Central memory CD4-positive, alpha-beta T cell (primary cell): ENCODE data around the gene ZDHHC6.
"Not testable (repeated sequence)": the region's sequence is repeated elsewhere in the genome, so short reads cannot be mapped to it uniquely, and the experiment has no call there.

Source experiments
- DNase-seq: peaks from one replicate; pipeline ENCODE4 v3.0.0; 2022

The ZDHHC6 gene

GRCh38 chr10:112442063-112442462 is 4.7 kb downstream of the ZDHHC6 start:
- no peak for DNase-seq

- DNase-seq: no peak
Observed at GRCh38 chr10:112441520-112441919, 5.2 kb downstream of the ZDHHC6 start.

DNA sequence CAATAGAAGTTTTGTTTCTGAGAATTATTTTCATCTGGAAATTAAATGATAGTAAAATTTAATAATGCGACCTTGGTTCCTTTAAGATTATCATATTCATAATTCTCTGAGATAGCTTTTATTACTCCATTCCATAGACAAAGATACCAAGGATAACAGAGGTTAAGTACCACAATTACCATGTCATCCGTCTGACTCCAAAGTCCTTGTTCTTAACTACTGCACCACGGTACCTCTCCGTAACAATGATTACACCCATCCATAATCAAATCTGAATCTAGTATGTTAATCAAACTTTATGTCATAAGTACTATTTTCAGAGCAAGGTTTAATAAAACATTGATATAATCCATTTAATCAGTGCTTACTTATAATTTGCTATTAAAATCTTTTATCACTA is 8.4 kb downstream of the ZDHHC6 start:
- DNase-seq: no peak

- DNase-seq: no peak
Observed at GRCh38 chr10:112434988-112435619, 11.6 kb downstream of the ZDHHC6 start.

GRCh38 chr10:112433136-112433535 is 13.6 kb downstream of the ZDHHC6 start:
- no peak for DNase-seq

DNA sequence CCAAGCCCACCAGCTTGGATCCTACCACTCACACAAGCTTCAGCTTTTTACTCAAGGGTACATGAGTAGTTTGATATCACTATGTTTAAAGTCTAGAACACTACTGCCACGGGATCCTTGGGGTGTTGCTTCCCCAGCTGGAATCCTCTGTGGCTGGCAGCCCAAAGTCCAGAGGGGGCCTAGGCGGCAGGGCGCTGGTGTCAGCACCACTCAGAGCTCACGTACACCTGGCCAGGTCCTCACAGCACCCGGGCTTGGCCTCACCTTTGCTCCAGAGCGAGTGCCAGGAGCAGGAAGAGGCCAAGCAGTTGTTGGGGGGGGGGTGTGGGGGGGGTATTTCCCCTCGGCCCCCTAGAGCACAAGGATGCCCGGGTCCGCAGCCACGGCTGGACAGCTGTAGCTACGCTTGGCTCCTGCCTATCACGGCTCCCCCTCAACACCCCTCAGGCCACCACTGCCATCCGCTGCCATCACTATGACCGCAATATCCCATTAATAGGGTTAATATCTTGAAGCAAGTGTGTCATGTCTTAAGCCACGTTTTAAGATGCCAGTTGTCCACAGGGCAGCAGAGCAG is 17.0 kb downstream of the ZDHHC6 start:
- no peak for DNase-seq

DNA sequence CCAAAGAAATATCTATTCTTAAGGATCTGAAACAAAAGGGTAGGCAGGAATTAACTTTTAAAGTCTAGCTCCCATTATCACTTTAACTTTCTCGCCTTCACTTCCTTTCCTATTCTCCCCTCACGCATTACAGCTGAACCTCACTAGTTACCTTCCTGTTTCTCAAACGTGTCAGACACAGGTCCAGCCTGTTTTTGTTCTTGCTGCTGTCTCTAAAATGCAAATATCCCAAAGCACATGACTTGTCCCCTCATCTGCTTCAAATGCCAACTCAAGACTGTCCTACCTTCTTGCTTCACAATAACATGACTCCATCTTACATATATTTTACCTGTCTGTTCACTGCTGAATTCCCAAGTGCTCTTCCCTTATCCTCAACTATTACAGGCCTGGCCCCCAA is 17.6 kb downstream of the ZDHHC6 start:
- DNase-seq: no peak

DNA sequence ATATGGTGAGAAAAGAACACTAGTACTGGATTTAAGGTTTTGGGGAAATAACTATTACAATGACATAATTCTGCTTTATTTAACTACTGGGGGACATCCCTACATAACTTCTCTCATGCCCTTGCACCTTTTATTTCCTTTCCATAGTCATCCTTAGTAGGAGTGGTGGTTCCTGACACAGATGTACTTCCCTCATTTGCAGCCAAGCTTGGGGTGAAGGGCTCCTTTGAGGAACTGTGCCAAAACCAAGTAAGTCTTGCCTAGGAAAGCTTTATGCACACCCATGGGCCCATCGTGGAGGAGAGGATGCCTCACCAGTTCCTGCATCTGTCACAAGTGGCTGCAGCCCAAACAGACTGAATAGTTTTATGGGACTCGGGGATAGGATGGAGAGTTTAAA is 20.6 kb downstream of the ZDHHC6 start:
- no peak for DNase-seq

GRCh38 chr10:112424651-112425050 is 22.1 kb downstream of the ZDHHC6 start:
- no peak for DNase-seq

DNA sequence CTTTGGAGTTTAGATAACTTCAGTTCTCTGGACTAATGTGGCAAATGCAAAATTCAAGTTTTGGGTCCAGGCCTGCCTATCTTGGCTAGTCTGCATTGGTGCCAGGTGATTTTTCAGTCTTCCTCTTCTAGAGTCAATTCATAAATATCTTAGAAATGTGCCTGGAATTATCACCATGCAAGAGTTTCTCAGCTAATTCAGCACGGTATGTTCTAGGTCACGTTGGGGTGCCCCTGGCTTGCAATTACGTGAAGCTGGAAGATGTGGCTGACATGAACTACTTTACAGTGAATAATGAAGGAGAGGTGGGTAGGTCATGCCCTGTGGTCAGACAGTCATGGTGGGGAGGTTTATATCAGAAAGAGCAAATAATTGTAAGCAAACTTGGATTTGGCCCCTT is 25.0 kb downstream of the ZDHHC6 start:
- no peak for DNase-seq

DNA sequence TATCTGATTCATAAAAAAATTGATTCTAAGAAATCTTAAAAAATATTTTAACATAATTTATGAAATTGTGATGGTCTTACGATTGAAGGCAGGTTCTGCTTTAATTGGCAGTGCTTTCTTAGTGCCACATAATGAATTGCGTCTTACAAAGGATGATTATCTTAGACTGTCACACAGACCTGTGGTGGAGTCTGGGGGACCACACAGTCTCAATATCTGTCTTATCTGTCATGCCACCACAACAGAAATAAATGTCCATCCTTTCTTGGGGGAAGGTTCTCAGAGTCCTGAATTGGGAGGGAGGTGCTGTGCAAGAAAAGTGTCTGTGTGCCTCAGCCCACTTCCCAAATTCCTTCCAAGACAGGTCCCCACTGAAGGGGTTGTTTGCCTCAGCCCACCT is 34.0 kb downstream of the ZDHHC6 start:
- no peak for DNase-seq

DNA sequence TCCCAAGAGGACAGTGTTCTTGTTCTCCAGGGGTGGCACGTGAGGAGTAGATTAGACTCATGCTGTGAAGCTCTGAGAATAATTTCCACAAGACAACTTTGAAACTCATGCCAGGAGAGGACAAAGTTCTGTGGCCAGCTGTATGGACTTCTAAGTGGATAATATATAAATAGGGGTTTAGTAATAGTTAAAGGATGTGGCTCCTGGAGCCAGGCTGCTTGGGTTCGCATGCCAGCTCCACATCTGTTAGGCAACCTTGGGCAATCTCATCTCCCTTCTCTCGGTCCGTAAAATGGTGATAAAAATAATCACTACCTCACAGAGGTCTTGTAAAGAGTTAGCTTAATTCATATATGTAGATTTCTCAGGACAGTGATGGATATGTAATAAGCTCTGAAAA is 37.0 kb downstream of the ZDHHC6 start:
- DNase-seq: no peak

DNA sequence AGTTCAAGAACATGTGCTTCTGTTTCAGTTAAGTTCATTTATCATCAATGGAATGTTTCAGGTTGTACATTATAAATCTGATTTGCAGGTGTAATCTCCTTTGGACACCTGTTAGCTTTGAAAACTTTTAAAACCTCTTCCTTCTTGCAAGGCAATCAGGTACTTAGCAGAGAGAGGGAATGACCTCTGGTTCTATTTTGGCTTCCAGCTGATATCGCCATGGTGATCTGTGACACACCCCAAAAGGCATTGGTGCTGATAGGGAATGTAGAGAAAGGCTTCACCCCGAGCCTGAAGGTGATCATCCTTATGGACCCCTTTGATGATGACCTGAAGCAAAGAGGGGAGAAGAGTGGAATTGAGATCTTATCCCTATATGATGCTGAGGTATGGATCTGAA is 37.4 kb downstream of the ZDHHC6 start:
- DNase-seq: no peak

GRCh38 chr10:112407696-112408095 is 39.0 kb downstream of the ZDHHC6 start:
- no peak for DNase-seq

DNA sequence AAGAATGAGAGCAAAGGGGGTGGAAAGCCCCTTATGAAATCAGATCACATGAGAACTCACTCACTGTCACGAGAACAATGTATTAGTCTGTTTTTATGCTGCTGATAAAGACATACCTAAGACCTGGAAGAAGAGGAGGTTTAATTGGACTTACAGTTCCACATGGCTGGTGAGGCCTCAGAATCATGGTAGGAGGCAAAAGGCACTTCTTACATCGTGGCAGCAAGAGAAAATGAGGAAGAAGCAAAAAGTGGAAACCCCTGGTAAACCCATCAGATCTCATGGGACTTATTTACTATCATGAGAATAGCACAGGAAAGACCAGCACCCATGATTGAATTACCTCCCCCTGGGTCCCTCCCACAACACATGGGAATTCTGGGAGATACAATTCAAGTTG is 39.9 kb downstream of the ZDHHC6 start:
- not testable (repeated sequence) for DNase-seq

DNA sequence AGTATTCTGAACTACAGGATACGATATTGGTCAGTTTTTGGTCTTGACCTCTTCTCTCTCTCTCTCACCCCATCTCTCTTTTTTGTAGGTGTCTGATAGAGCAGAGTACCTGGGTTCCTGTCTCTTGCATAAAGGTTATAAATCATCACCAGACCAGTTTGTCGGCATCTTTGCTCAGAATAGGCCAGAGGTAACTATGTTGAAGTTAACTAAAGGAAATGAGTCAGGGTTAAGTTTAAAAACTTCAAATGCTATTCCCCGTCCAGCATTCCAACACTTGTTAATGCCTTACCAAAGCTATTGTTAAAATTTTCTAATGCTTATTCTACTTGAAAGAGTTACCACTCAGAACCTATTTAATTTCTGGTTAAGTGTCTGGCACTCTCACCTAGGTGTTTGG is 42.1 kb downstream of the ZDHHC6 start:
- DNase-seq: no peak

DNA sequence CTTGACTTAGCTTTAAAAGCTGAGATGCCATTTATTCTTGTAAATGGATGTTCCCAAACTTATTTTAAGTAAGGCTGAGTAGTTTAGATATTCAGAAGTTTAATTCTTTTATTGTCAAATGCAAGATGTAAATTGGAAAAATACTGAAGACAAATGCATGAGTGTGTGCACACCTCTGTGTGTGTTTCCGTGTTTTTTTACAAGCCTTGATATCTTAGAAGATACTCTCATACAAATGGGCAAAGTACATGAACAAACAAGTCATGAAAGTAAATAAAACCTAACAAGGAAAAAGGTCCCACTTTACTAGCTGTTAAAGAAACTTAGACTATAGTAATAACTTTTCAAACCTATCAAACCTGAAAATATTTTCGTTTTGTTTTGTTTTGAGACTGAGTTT is 43.8 kb downstream of the ZDHHC6 start:
- no peak for DNase-seq

DNA sequence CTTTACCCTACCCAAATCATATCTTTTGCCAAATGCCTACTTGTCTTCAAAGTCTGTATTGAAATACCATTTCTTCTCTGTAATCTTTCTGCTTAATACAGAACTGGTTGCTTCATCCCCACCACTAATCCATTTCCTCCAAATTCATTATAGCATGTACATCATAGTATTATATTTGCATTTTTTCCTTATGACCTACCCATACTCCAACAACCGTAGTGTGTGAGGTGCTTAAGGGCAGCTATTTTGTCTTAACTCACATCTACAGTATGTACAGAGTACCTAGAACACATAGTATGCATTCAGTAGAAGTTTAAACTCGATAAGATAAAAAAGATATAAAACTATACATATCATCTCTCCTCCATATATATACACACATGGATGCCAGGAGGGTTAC is 49.1 kb downstream of the ZDHHC6 start:
- no peak for DNase-seq

DNA sequence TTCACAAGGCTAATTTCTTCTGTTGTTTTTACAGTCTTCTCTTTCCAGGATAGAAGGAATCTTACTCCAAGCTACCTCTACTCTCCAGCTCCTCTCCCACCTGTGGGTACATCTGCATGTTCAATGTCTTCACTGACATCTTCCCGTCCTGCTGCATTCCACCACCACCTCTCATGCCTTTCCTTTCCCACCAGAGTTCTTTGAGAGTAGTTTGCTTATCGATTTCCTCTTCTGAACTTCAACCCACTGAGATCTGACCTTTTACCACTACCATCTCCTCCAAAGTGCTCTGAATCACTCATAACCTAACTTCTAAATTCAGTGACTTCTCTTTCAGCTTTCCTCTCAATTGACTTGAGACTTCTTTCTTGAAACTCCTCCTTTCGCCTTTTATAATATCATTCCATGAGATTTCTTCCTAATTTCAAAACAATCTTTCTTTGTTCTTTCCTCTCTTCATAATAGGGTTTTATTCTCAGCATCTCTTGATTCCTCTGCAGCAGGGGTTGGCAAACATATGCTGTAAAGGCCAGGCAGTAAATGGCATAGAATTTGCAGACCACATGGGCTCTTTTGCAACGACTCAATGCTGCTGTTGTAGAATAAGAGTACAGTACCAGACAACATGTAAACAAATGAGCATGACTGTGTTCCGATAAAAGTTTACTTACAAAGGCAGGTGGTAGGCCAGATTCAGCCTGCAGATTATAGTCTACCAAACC is 50.7 kb downstream of the ZDHHC6 start:
- DNase-seq: no peak

GRCh38 chr10:112394475-112394875 is 52.2 kb downstream of the ZDHHC6 start:
- DNase-seq: no peak

DNA sequence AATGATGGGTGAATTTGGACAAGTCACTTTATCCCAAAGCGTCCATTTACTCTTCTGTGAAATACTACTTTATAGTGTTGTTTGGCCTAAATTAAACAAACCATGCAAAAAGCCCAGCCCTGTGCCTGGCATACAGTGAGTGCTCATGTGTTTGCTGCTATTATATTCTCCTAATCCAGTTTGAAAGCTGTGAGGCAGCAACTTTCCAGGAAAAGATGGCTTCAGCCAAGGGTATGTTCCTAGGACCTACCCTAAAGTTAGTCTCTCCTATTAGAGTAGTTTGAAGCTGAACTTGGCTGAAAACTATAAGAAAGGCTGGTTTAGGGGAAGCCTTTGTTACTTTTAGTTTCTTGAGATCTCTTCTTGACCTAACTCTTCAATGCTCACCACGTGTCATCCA is 52.9 kb downstream of the ZDHHC6 start:
- no peak for DNase-seq

GRCh38 chr10:112393341-112393740 is 53.4 kb downstream of the ZDHHC6 start:
- no peak for DNase-seq

GRCh38 chr10:112390125-112390703 is 56.5 kb downstream of the ZDHHC6 start:
- no peak for DNase-seq

DNA sequence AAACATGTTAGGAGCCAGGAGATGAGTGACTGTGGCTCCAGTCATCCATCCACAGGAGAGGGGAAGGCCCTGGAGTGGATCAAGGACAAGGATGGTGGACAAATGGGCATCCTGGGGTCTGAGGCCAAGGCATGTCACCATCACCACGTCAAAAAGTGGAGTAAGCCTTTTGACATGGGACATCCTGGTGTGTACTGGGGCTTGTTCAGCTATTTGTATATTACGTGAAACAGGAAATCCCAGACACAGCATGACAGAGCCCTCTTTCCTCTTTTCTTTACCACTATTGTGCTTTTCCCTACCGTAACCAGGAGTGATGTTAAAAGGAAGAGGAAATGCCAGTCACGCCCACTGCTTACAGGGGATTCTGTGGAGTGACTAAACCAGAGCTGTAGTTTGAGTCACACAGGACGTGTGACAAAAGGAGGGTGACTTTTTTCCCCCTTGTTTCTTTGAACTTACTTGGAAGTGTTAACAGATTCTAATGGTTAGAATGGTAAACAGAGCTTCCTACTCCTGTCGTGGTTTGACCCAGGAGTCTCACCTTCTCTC is 57.4 kb downstream of the ZDHHC6 start:
- DNase-seq: peak; percentile 61
